BJ (cell line): Measurements from ENCODE around the gene SIX1. TPM values are rescaled to one million over a fixed set of nuclear protein-coding genes. Genes with fewer than 3 reads are reported as not detected.

Experiments
- CTCF ChIA-PET: fragments of 350-600 bp; formaldehyde crosslinking; extraction: SDS; loops from one replicate; lab custom pipeline; 2021; ENCODE audit warnings: antibody characterized with exemption, inconsistent platforms; lab: Yijun Ruan, JAX
- POLR2A ChIA-PET: fragments of 300-600 bp; sonication (Branson Sonifier 250); formaldehyde crosslinking; extraction: SDS; loops from one replicate; lab custom pipeline; 2021; ENCODE audit warnings: antibody characterized with exemption; lab: Charles Lee
- DNase-seq: peaks from one replicate; pipeline ENCODE4 v3.0.0-alpha.2; 2011; ENCODE audit warnings: low read depth
- H3K27me3 ChIP-seq: 2 replicates; pipeline ENCODE4 v1.6.0; 2011; ENCODE audit warnings: low read length; ENCODE audit not compliant: control insufficient read depth, insufficient read depth
- H3K36me3 ChIP-seq: 2 replicates; pipeline ENCODE4 v1.5.1; 2011; ENCODE audit warnings: low read length; ENCODE audit not compliant: control insufficient read depth, insufficient read depth
- H3K4me3 ChIP-seq: 2 replicates; pipeline ENCODE4 v1.5.1; 2011; ENCODE audit warnings: low read depth, mild to moderate bottlenecking, control low read depth, low read length
- polyA plus RNA-seq: library from polyadenylated mRNA; depleted of rRNA; stranded (reverse); fragments of >200 nt; gene quantifications from 2 replicates; pipeline ENCODE4 v1.2.3, GENCODE V29; 2011; rRNA removed
- TF ChIP-seq, protein P1 (sequence below): IDR thresholded peaks from 2 replicates; pipeline ENCODE4 v1.5.1; 2011; ENCODE audit warnings: low read depth, mild to moderate bottlenecking, control low read depth, inconsistent platforms, low read length, moderate library complexity; ENCODE audit not compliant: insufficient read depth

SIX1 gene
- polyA plus RNA-seq, 1 experiment: 6.1 TPM

DNA sequence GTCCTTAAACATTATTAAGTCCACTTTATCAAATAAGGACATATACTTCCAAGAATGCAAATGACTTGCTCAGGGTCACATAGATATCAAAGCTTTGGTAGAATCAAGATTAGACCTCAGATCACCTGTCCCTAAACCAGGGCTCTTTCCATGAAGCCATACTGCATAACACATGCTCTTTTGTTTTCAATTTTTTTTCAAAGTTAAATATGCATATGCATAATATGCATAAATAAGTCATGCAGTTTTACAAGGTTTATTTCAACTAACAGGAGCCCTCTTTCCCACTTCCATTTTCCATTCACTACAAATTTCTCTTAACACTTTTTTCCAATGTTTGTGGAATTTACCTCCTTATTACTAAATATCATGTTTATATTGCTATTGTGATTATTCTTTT, 53.1 kb downstream of the SIX1 start:
- H3K4me3 ChIP-seq: no peak overlapping the region
- POLR2A ChIA-PET: no interaction called here
- no peak for DNase-seq
- TF ChIP-seq, protein P1, sequence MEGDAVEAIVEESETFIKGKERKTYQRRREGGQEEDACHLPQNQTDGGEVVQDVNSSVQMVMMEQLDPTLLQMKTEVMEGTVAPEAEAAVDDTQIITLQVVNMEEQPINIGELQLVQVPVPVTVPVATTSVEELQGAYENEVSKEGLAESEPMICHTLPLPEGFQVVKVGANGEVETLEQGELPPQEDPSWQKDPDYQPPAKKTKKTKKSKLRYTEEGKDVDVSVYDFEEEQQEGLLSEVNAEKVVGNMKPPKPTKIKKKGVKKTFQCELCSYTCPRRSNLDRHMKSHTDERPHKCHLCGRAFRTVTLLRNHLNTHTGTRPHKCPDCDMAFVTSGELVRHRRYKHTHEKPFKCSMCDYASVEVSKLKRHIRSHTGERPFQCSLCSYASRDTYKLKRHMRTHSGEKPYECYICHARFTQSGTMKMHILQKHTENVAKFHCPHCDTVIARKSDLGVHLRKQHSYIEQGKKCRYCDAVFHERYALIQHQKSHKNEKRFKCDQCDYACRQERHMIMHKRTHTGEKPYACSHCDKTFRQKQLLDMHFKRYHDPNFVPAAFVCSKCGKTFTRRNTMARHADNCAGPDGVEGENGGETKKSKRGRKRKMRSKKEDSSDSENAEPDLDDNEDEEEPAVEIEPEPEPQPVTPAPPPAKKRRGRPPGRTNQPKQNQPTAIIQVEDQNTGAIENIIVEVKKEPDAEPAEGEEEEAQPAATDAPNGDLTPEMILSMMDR: no peak
- no peaks in the 10 kb centered on the region for H3K36me3 ChIP-seq
- H3K27me3 ChIP-seq: no peaks in the 10 kb centered on the region
- CTCF ChIA-PET: no interaction called here

DNA sequence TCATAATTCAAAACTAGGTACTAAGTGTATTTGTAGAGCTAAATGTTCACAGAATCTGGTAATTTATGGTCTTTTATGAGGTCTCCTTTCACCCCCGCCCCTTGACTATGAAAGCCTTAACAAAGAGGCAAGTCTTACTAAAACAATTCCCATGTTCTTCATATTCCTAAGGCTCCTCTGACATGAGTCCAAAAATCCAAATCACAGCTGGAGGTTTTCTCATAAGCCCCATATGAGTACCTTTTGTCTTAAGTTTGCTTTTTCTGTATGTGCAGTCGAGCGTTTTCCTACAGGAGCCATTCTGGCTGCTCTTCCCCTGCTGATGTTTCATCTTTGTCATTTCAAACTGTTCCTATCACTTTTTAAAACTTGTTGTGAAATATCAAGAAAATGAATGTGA, 55.2 kb downstream of the SIX1 start:
- no peaks in the 10 kb centered on the region for H3K27me3 ChIP-seq
- no peak overlapping the region for H3K4me3 ChIP-seq
- no peak for DNase-seq
- TF ChIP-seq, protein P1: no peak
- no peaks in the 10 kb centered on the region for H3K36me3 ChIP-seq
- ChIA-PET CTCF (no interaction called here), POLR2A (no interaction called here)

Other genes with a start within 250 kb of the SIX1 start
- not detected in 2 replicates for gene C14orf39, start 163.4 kb downstream of the SIX1 start, polyA plus RNA-seq
- gene SIX6, start 140.3 kb downstream of the SIX1 start, polyA plus RNA-seq: not detected in 2 replicates
- 4.7 and 7.9 TPM in 2 replicates for gene SIX4, start 74.9 kb upstream of the SIX1 start, polyA plus RNA-seq
- gene MNAT1, start 85.3 kb upstream of the SIX1 start, polyA plus RNA-seq: 30.8 and 51.8 TPM in 2 replicates